ENCODE measurements around the gene CSNK1A1. TPM values are rescaled to one million over a fixed set of nuclear protein-coding genes. Genes with fewer than 3 reads are reported as not detected.

CSNK1A1 gene
- polyA plus RNA-seq, 2 of the 4 experiments (the other 2 are of a cell fraction), result 123 to 218 TPM

GRCh38 chr5:149593370-149593769 is 42.1 kb upstream of the CSNK1A1 start:
- Histone ChIP-seq H3K4me3 (no peak overlapping the region), H3K4me2 (no peak overlapping the region), H3K27ac (no peak overlapping the region), H3K4me1 (peaks cover 8% of the 10 kb centered on the region; the same call in 2 of the 3 replicates), H3K9me3 (no peaks in the 10 kb centered on the region)
- FAIRE-seq (peak; percentile 28), ATAC-seq (no peak), DNase-seq (ENCODE audit: low read depth in 1 of 2, low spot score in 1 of 2) (no peak)
- 73% methylated on average over 2 of the region's 2 CpGs for WGBS (ENCODE audit: missing lambda C conversion rate)
- CTCF ChIA-PET, result interaction anchor here (0.8 to 2.8 kb wide), 6 partner anchors 12 to 74 kb away, joined by 3 to 17 read pairs (median 3); partner anchors contain the start of gene CSNK1A1
- TF ChIP-seq MAFK (IDR thresholded peaks at IDR 0.05; ENCODE audit: partially characterized antibody), result peak; percentile 49
- TF ChIP-seq, protein P1, sequence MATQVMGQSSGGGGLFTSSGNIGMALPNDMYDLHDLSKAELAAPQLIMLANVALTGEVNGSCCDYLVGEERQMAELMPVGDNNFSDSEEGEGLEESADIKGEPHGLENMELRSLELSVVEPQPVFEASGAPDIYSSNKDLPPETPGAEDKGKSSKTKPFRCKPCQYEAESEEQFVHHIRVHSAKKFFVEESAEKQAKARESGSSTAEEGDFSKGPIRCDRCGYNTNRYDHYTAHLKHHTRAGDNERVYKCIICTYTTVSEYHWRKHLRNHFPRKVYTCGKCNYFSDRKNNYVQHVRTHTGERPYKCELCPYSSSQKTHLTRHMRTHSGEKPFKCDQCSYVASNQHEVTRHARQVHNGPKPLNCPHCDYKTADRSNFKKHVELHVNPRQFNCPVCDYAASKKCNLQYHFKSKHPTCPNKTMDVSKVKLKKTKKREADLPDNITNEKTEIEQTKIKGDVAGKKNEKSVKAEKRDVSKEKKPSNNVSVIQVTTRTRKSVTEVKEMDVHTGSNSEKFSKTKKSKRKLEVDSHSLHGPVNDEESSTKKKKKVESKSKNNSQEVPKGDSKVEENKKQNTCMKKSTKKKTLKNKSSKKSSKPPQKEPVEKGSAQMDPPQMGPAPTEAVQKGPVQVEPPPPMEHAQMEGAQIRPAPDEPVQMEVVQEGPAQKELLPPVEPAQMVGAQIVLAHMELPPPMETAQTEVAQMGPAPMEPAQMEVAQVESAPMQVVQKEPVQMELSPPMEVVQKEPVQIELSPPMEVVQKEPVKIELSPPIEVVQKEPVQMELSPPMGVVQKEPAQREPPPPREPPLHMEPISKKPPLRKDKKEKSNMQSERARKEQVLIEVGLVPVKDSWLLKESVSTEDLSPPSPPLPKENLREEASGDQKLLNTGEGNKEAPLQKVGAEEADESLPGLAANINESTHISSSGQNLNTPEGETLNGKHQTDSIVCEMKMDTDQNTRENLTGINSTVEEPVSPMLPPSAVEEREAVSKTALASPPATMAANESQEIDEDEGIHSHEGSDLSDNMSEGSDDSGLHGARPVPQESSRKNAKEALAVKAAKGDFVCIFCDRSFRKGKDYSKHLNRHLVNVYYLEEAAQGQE (IDR thresholded peaks at IDR 0.05), result no peak
- POLR2A ChIA-PET, result no interaction called here

DNA sequence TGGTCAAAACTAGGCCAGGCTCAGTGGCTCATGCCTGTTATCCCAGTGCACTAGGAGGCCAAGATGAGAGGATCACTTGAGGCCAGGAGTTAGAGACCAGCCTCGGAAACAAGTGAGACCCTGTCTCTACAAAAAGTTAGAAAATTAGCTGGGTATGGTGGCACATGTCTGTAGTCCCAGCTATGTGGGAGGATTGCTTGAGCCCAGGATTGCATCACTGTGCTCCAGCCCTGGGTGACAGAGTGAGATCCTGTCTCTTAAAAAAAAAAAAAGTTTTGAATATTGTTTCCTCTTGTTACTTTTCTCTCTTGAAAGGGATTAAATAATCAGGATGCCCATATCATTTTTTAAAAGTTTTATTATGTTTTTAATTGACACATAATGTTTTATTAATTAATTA is 37.7 kb upstream of the CSNK1A1 start:
- CTCF ChIA-PET, result interaction anchor here (0.6 to 4.1 kb wide), 6 partner anchors 8 to 207 kb away, joined by 3 to 24 read pairs (median 8); no protein-coding TSS in a partner anchor

DNA sequence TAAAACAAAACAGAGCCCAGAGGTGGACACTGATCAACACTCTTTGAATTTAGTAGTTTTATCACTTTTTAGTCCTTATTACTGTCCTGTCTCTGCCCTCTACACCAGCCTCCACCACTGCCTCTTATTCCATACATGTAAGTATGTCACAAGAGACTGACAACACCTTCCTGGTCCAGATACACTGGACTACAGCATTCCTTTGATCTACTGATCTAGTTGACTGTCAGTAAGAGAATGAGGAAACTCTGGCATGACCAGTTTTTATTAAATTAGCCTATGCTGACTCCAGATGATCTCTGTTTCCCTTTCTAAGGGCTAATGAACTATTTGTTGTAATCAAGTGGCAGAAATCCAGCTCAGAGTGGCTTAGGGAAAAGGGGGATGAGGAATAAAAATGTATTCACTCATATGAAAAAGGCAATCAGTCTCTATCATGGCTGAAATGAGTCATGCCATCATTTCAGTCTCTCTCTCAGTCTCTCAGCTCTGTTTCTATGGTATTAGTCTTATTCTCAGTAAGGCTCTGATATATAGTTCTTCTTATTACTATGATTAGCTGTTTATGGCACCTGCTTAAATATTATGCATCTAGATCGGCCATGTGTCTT is 35.6 kb upstream of the CSNK1A1 start:
- 77% methylated on average over 1 of the region's 1 CpG for WGBS (ENCODE audit: missing lambda C conversion rate)
- no peak overlapping the region for H3K4me3 ChIP-seq
- no peak overlapping the region for H3K27ac ChIP-seq
- peaks cover 14% of the 10 kb centered on the region; the same call in 2 of the 3 replicates for H3K4me1 ChIP-seq
- FAIRE-seq (no peak), DNase-seq (ENCODE audit: low read depth in 1 of 2, low spot score in 1 of 2) (no peak), ATAC-seq (no peak; a peak in 1 of 6 replicates)
- ChIA-PET CTCF (interaction anchor here (1.1 to 4.1 kb wide), 7 partner anchors 10 to 205 kb away, joined by 3 to 24 read pairs (median 4); partner anchors contain the start of gene CSNK1A1), POLR2A (no interaction called here)
- H3K9me3 ChIP-seq, result no peaks in the 10 kb centered on the region
- H3K4me2 ChIP-seq, result no peak overlapping the region
- TF ChIP-seq KDM5A (IDR thresholded peaks at IDR 0.05) (no peak), TFCP2L1 (CRISPR knock-in tag; IDR thresholded peaks at IDR 0.05) (no peak), CHD4 (IDR thresholded peaks at IDR 0.05; ENCODE audit: borderline replicate concordance) (no peak), PHF8 (IDR thresholded peaks at IDR 0.05; ENCODE audit: borderline replicate concordance, low read depth) (no peak), SMC3 (IDR thresholded peaks at IDR 0.05) (no peak), GATA3 (IDR thresholded peaks at IDR 0.05; ENCODE audit: borderline replicate concordance) (no peak), ELK1 (IDR thresholded peaks at IDR 0.05; ENCODE audit: low read depth, low read length) (no peak), BHLHE40 (IDR thresholded peaks at IDR 0.05; ENCODE audit: low read depth, low read length) (no peak), FOXS1 (CRISPR knock-in tag; IDR thresholded peaks at IDR 0.05) (no peak), MAFK (IDR thresholded peaks at IDR 0.05; ENCODE audit: partially characterized antibody) (no peak), CHD2 (IDR thresholded peaks at IDR 0.05; ENCODE audit: low read length, partially characterized antibody) (no peak)
- TF ChIP-seq, protein P2, sequence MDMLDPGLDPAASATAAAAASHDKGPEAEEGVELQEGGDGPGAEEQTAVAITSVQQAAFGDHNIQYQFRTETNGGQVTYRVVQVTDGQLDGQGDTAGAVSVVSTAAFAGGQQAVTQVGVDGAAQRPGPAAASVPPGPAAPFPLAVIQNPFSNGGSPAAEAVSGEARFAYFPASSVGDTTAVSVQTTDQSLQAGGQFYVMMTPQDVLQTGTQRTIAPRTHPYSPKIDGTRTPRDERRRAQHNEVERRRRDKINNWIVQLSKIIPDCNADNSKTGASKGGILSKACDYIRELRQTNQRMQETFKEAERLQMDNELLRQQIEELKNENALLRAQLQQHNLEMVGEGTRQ (IDR thresholded peaks at IDR 0.05), result no peak

More for the DNA sequence above, 37.7 kb upstream of the CSNK1A1 start:
- POLR2A ChIA-PET, result no interaction called here
- no peaks in the 10 kb centered on the region for H3K9me3 ChIP-seq
- 0 out of 3 replicates have a peak, but pooled peaks cover 4% of the 10 kb centered on the region for H3K4me1 ChIP-seq
- TF ChIP-seq ZC3H11A (IDR thresholded peaks at IDR 0.05), result no peak
- no peak for TF ChIP-seq ZNF302 (CRISPR knock-in tag; IDR thresholded peaks at IDR 0.05)
- TF ChIP-seq KDM1A (IDR thresholded peaks at IDR 0.05; ENCODE audit: low read depth), result no peak
- TF ChIP-seq, protein P2 (IDR thresholded peaks at IDR 0.05), result no peak
- TF ChIP-seq EHMT2 (IDR thresholded peaks at IDR 0.05; ENCODE audit: low read depth), result no peak
- TF ChIP-seq CHD2 (IDR thresholded peaks at IDR 0.05; ENCODE audit: low read length, partially characterized antibody), result no peak
- no peak for TF ChIP-seq FOSB (CRISPR knock-in tag; IDR thresholded peaks at IDR 0.05)
- TF ChIP-seq HOXA7 (CRISPR knock-in tag; IDR thresholded peaks at IDR 0.05), result no peak
- TF ChIP-seq CBX2 (IDR thresholded peaks at IDR 0.05; ENCODE audit: borderline replicate concordance, low read depth), result no peak
- no peak for TF ChIP-seq NPAS2 (CRISPR knock-in tag; IDR thresholded peaks at IDR 0.05; ENCODE audit: borderline replicate concordance)
- TF ChIP-seq, protein P3, sequence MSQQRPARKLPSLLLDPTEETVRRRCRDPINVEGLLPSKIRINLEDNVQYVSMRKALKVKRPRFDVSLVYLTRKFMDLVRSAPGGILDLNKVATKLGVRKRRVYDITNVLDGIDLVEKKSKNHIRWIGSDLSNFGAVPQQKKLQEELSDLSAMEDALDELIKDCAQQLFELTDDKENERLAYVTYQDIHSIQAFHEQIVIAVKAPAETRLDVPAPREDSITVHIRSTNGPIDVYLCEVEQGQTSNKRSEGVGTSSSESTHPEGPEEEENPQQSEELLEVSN (IDR thresholded peaks at IDR 0.05; ENCODE audit: borderline replicate concordance, low read depth), result no peak
- no peak for TF ChIP-seq SMC3 (IDR thresholded peaks at IDR 0.05)
- TF ChIP-seq, protein P4, sequence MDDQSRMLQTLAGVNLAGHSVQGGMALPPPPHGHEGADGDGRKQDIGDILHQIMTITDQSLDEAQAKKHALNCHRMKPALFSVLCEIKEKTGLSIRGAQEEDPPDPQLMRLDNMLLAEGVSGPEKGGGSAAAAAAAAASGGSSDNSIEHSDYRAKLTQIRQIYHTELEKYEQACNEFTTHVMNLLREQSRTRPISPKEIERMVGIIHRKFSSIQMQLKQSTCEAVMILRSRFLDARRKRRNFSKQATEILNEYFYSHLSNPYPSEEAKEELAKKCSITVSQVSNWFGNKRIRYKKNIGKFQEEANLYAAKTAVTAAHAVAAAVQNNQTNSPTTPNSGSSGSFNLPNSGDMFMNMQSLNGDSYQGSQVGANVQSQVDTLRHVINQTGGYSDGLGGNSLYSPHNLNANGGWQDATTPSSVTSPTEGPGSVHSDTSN (IDR thresholded peaks at IDR 0.05), result no peak
- TF ChIP-seq, protein P5, sequence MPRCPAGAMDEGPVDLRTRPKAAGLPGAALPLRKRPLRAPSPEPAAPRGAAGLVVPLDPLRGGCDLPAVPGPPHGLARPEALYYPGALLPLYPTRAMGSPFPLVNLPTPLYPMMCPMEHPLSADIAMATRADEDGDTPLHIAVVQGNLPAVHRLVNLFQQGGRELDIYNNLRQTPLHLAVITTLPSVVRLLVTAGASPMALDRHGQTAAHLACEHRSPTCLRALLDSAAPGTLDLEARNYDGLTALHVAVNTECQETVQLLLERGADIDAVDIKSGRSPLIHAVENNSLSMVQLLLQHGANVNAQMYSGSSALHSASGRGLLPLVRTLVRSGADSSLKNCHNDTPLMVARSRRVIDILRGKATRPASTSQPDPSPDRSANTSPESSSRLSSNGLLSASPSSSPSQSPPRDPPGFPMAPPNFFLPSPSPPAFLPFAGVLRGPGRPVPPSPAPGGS (IDR thresholded peaks at IDR 0.05), result no peak
- no peak for FAIRE-seq
- DNase-seq (ENCODE audit: low read depth in 1 of 2, low spot score in 1 of 2), result no peak
- 94% methylated on average over 1 of the region's 1 CpG for WGBS (ENCODE audit: missing lambda C conversion rate)
- H3K4me3 ChIP-seq, result no peak overlapping the region
- ATAC-seq, result no peak
- no peak overlapping the region for H3K4me2 ChIP-seq
- no peak overlapping the region for H3K27ac ChIP-seq

Data from A549 (cell line).